Fibroblast of villous mesenchyme (primary cell): ENCODE data around the gene EVA1C. TPM values are rescaled to one million over a fixed set of nuclear protein-coding genes. Genes with fewer than 3 reads are reported as not detected.

ENCODE experiments used
- DNase-seq: peaks from one replicate; pipeline ENCODE4 v3.0.0-alpha.2; 2010; ENCODE audit warnings: low read depth
- H3K4me3 ChIP-seq: 2 replicates; pipeline ENCODE4 v1.5.1; 2011; ENCODE audit warnings: low read depth, mild to moderate bottlenecking, low read length
- CTCF ChIP-seq: IDR thresholded peaks from 2 replicates; pipeline ENCODE4 v1.5.1; 2012; ENCODE audit warnings: low read depth, mild to moderate bottlenecking, low read length; ENCODE audit not compliant: insufficient read depth
- total RNA-seq: library from RNA; depleted of rRNA; stranded (reverse); fragments of >200 nt; gene quantifications from 2 replicates; pipeline ENCODE4 v1.2.3, GENCODE V29; 2012

EVA1C gene
- total RNA-seq, 1 donor = 10.8 TPM

DNA sequence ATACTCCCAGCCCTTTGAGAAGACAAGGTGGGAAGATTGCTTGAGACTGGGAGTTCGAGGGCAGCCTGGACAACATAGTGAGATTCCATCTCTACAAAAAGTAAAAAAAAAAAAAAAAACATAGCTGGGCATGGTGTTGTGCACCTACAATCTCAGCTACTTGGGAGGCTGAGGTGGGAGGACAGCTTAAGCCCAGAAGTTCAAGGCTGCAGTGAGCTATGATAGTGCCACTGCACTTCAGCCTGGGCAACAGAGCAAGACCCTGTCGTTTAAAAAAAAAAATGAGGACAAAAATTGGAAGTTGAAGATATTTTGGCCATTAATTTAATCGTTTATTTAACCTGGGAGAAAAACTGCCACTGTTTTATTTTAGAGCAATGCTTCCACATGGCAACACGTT lies 20.8 kb upstream of the EVA1C start:
- no peak for DNase-seq
- peak overlapping the region; percentile 91 for H3K4me3 ChIP-seq
- no peak for TF ChIP-seq CTCF

DNA sequence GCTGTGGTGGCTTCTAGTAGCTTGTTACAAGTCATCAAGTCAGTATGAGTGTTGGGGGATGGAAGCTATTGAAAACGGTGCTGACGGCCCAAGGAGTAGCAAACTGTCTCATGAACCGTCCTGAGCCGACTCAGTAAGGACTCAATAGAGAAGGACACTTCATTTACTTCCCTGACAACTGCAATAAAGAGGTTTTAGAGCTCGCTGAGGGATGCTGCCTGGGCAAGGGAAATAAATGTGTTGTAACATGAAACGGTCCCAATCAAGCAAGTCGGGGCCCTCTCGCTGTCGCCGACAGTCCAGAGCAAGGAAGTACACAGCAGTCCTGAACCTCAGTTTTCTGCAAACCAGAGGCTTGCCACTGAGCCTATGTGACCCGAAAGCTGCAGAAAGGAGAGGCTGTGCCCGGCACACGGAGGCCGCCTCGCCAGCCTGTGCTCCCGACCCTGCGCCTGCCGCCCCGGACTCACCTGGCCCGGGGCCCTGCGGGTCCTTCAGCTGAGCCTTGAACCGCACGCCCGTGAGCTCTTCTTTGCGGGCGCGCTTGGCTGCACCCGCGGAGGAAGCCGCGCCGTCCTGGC lies 20.1 kb upstream of the EVA1C start:
- TF ChIP-seq CTCF = no peak
- peak; percentile 19 for DNase-seq
- peak overlapping the region; percentile 91 for H3K4me3 ChIP-seq

DNA sequence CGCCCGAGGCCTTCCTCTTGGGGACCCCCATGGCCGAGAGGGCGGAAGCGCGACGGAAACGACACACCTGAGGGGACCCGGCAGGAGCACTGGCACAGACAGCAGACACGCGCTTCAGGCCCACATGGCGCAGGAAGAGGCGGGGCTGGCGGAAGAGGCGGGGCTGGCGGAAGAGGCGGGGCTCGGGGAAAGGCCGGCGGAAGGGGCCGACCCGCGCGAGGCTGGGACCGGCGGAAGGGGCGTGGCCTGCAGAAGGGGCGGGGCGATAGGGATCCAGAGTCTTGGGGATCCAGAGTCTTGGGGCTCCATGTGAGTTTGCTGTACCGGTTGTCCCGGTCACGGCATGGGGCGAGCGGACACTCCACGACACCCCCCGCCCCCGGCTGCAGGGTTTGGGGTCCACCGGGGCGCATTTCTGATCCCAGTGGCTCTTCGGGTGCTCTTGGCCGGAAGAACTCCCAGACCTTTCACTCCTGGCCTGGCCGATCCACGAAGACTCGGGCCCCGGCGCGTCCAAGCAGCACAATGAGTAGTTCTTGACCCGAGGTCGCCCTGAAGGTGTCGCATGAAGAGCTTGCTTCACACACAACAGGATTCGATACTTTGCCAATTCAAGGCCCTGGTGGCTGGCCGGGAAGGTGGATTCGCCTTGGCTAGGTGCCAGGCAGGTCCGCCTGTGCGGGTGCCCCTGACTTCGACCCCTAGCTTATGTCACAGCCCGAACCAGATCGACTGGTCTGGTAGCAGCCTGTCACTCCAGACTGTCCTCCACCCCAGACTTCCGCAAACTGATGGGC lies 19.4 kb upstream of the EVA1C start, which contains the start of gene URB1:
TSS of gene URB1 (minus strand) at position 133 of the 797 bp plus-strand sequence. CDS start at position 31, 102 bp downstream.
- peak; percentile 82 for DNase-seq
- H3K4me3 ChIP-seq = peak within 1 kb of the TSS; percentile 91
- TF ChIP-seq CTCF = no peak

DNA sequence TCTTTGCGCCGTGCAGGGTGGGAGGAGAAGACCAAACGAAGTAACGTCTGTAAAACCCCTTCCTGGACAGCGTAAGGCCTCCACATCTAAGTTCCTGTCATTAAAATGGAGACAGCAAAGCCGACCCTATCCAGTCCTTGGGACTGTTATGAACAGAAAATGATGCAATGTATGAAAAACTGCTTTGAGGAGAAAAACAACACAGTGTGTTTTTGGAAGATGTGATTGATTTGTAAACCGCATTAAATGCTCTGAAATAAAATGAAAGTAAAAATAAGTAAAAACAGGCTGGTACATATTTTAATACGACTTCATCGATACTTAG lies 18.9 kb upstream of the EVA1C start:
- no peak for TF ChIP-seq CTCF
- H3K4me3 ChIP-seq = peak overlapping the region; percentile 91
- peak; percentile 31 for DNase-seq

DNA sequence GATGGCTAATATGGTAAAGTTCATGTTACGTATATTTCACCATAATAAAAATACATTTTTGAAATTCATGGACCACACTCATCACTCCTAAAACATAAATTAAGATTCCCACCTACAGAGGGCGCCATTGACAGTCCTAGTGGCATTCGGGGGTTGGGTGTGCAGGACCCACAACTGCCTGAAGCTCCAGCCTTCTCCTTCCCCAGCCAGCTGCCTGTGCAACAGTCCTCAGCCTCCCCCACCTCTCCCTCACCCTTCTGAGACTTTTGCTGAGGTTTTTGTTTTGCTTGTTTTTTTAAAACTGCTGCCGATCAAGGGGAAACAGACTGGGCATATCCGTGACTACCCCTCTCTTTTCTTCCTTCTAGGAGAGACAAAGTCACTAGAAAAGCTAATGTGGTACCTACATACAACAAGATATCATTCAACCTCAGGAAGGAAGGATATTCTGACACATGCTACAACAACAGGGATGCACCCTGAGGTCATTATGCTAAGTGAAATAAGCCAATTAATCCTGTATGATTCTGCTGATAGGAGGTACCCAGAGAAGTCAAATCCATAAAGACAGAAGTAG lies 9.2 kb upstream of the EVA1C start:
- peak; percentile 84 for DNase-seq
- peak; percentile 70 for TF ChIP-seq CTCF
- H3K4me3 ChIP-seq = no peak overlapping the region

DNA sequence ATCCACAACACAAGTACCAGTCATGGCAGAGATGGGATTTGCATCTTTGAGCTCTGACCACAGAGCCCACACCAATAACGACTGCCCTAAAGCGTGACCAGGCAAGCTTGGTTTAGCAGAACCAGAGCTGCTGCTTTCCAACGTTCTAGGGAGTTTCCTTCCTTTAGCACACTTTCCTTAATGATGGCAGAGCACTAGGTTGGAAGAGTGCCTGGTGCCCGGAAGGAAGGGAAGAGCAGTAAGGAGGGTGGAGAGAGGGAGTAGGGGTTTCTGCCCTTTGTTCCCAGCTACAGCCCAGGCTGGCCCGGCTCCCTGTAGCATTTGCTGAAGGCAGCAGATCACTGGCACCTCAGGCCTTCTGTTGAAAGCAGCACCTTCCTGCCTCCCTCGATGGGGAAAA lies 6.1 kb upstream of the EVA1C start:
- H3K4me3 ChIP-seq = no peak overlapping the region
- TF ChIP-seq CTCF = no peak
- no peak for DNase-seq
